Activated effector memory CD4-positive, alpha-beta T cell treated with Interleukin-2 at 50 U/mL for 16 hours (primary cell): ENCODE measurements around the gene DLL1.
A peak's percentile ranks its signal among the peaks of the same experiment; 100 is the strongest.

Experiments
- DNase-seq: peaks from one replicate; pipeline ENCODE4 v3.0.0-alpha.2; 2020

The DLL1 gene

DNA sequence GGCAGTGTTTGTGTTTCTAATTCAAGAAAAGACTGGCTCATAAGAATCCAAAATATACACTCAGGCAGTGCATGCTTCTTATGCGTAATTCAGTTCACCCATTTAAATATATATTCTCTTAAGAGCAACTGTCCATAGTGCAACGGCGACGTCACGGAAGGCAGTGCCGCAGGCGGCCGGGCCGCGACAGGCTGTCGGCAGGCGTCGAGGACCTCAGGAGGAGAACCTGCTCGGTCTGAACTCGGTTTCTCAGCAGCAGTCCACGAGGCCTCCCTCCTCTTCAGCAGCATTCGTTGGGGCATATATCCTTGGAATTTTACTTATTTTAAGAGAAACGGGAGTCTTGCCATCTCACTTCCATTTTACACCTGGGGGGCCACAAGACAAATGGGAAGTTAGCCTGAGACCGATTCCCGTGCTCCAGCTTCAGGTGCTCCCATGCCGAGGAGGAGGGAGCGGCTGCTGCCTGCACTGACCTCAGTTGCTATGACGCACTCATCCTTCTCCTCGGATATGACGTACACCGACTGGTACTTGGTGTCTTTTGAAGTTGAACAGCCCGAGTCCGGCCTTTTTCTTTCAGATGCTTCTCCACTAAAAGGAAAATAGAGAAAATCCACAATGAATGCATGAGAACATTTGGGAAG, 8.2 kb downstream of the DLL1 start:
- no peak for DNase-seq

DNA sequence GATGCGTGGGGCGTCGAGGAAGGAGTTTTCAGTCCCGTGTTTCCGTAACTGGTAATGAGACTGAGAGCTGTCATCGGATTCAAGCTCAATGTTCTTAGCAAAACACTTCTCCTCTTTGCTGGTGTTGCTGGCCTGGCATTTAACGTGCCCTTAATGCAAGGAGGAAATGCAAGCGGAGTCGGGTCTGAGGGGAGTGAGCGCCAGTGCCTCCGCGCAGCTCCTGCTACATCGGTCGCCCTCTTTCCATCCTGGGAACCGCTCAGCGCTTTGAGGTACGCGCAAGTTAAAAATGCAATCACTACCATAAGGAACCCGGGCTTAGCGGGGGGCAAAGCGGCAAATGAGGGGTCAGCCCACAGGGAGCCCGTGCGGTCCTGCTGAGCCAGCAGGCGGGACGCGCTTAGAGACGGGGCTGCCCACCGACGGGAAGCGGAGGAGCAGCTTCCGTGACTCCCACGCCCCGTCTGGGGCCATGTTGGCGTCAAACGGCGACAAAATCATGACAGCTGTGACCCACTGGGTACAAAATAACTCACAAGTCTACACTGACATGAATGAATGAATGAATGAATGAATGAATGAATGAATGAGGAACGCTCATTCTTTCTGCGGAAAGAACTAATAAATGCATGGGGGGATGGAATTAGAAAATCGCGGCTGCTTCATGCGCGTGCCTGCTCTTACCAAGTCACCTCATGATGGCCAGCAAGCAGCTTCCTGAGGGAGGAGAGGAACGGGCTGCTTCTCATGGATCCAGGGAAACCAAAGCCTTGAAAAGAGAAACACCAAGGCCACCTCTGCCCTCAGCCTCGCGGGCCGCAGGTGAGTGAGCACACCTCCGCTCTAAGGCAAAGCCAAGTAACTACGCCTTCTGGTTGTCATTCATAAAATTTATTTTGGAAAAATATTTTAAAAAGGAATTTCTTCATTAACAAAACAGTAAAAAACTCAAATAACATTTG, 9.3 kb downstream of the DLL1 start:
- DNase-seq, result no peak

DNA sequence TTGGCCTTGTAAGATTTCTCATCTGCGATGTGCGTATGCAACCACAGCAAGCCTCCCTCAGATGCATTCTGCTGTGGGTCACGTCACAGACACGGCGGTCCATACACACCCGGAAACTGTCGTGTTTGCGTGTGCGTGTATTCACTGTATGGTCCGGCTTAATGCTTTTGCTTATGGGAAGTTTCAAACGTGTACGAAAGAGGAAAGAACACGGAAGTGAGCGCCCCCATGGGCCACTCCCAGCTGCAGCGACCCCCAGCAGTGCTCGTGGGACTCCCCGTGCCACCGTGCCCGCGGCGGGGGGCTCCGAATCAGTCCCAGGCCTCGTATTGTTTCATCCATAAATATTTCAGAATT, 10.2 kb downstream of the DLL1 start:
- no peak for DNase-seq

DNA sequence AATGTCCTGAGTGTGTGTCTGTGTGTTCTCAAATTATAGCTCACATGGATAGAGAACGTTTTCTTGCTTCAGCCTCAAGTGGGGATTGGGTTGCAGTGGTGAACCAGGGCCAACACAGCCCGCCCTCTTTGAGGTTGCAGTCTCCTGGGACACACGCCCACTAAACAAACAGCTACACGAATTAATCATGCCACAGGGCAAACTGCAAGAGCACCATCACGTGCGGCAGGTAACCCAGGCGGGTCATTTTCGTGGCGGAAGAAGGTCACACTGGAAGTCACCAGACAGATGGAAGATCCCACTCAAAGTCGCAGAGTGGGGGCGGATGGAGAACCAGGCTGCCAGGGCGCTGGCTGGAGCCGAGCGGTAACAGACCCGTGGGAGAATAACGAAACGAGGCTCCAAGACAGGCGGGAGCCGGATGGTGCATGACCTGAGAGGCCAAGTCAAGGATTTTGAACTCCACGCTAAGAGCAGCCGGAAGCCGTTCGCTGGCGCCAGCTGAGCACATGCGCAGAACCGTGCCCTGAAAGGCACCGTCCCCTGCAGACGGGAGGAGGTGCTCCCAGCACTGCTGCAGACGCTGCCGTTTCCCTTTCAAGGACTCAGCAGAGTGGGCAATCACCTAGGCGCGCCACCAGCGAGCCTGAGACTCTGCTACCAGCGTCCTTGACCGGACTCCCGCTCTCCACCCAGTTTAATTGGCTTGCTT, 10.7 kb downstream of the DLL1 start:
- DNase-seq, result no peak

DNA sequence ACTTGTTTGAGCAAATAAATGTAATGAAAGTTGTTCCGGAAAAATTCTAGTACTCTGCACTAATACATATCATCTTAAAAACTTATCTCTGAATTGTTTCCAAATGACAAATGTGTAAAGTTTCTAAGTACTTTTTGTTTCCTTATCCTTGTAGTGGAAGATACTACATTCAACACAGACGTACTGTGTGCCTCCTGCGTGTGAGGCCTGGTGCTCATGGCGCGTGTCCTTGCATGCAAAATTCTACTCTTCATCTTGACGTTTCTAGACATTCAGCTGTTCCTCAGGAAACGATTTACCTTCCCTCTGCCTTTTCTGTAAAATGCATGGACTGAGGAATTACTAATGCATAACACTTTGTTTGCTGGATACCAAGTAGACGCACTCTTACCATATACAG, 11.5 kb downstream of the DLL1 start:
- DNase-seq, result no peak

DNA sequence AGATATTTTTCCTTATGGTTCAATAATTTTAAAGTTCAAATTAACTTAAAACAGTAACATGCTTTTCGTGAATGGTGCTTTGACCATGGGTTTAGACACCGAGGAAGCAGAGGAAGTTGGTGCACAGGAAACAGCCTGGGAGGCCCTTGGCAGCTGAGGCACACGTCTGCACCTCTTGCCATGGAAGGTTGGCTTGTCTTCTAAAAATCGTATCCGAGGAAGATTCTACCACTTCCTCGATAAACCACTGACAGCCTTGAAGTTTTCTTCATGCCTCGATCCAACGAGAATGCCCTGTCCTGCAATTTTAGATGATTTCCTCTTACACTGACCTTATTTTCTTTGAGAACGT, 12.2 kb downstream of the DLL1 start:
- no peak for DNase-seq

DNA sequence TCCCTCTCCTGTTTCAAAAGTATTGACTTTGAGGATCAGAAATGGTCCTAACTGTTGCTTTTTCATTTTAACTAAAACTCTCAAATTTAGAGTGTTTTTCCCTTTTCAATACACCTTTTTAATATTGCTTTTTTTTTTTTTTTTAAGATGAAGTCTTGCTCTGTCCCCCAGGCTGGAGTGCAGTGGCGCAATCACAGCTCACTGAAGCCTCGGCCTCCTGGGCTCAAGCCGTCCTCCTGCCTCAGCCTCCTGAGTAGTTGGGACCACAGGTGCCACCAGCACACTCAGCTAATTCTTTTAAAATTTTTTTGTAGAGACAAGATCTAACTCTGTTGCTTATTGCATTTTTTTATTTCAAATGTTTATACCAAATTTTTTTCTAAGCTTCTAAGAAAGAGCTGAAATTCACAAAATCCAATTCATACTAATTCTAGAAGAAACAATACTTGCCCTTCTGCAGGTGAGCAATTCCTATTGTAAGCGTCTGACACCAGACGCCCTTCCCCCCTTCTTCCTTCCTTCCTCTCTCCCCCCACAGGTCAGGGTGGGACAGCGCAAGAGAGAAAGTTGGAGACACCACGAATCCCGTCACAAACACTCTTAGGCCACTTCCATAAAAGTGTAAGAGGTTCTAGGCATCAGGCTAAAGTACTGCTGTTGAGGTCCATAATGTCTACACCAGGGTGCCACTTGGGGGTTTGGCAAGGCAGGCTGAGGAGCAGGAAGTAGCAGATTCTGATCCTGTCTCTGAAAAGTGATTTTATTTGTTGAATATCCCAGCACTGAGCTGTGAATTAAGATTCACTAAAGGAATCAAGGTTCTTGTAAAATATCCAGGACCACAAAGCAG, 12.8 kb downstream of the DLL1 start:
- no peak for DNase-seq

DNA sequence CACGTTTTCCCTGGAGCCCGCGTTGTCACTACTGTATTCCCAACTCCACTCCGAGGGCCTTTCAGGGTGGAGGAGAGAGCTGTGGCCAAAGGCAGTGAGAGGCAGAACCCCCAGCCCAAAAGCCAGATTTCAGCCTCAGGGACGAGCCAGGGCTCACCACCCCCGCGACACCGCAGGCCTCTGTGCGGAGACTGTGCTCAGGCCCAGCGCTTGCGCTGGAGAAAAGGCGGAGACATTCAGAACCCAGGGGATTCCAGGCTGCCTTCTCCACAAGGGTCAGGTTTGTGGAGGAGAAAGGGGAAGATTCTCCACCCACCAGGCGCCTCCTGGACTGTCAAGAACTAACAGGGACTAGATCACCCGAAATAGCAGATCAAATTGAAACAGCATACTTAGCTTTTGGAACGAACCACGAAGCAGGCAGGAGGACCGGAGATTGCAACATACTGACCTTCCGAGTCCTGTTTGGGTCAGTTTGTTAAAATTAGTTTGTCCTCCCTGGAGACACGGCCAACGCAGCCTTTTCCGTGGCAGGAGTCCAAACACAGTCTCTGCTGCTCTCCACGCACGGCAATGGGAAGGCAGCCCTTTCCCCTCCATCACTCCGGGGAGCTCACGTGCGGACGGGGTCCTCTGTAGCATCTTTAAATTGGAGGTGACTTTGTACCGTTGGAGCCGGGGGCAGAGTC, 14.4 kb downstream of the DLL1 start:
- DNase-seq, result no peak

DNA sequence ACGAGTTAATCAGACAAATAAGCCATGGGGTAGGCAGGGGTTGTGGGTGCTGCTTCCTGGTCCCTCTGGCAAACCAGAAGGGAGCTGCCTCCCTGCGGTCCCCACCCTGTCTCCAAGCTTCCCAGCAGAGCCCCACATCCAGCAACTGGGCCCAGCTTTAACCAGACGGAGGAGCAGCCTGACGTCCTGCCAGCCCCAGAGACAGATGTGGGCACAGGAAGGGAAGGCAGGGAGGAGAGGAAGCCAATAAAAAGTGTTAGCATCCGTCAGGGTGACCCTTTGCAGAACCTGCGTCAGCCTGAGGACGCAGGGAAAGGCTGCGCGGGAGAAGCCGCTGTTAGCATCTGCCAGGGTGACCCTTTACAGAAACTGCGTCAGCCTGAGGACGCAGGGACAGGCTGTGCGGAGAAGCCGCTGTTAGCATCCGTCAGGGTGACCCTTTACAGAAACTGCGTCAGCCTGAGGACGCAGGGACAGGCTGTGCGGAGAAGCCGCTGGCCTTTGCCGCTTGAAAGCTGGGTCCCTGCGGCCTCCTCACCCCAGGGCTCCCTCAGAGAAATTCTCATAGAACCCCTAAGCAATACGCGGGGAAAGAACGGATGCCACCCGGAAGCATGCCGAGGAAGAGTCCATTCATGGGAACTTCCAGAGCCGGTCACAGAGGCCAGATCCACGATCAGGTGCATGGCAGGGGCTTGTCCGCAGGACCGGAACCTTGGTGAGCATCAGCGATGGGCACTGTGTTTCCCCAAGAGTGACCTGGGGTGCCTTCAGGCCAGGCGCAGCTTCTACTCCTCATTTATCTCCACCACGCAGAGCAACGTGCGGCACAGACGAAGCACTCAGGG, 15.9 kb downstream of the DLL1 start:
- DNase-seq, result no peak

DNA sequence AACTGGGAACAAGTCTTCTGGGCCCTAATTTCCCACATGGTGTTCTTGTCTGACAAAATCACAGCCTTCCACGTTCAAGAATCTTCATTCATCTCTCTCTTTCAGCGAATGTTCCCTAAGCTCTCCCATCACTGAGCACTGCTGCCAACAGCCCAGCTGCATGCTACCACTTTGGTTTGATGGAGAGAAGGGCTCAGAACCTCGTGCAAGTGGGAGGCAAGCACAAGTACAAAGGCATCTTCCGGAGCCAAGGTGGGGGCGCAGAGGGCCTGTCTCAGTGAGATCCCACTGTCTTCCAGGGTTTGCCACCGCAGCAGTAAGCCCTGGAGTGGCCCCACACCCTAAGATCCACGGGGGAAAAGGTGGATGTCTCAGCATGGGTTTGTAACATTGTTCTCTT, 17.2 kb downstream of the DLL1 start:
- DNase-seq, result no peak

DNA sequence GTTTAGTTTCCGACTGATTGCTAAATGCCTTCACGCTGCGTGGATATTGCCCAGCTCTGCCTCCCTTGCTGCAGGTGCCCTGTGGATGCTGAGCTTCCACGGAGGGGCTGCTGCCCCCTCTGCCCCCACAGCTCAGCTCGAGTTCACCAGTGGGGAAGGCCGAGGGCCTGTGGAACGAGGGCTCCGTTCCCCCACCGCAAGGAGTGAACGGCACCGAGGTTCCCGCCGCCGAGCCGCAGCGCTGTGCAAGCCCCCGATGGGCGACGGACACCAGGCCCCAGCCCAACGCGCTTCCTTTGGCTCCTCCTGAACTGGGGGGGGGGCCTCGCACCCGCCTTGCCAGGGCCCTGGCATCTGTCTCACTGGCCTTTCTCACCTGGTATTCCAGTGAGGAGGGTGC, 17.7 kb downstream of the DLL1 start:
- DNase-seq, result no peak

DNA sequence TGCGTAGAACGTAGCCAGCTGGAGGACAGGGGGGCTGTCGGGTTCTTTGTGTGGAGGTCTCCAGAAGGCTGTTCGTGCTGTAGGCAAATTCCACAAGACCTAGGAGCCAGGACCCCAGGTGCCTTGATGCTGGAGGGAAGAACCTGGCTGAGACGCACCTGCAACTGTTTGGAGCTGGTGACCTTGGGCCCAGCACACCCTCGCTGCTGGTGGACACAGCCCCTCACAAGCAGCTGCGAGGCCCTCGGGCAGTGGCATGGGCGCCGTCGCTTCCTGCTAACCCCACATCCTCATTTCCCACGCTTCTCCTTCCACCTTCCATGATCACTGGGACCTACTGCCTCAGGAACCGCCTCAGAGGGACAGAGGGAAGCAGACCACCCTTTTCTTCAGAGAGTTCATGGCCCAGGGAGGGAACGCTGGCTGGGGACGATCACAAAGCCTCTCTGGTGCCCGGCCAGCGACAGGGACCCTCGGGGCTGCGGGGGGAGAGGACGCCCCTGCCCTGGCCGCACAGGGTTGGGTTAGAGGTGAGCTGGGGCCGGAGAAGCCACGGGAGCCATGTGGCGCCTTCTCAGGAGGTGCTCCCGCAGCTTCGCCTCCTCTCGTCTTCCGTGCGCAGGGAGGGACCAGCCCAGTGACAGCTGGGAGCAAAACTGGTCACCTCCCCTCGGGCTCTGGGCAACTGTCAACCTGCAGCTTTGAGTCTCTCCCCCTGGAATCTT, 18.4 kb downstream of the DLL1 start:
- DNase-seq, result no peak

DNA sequence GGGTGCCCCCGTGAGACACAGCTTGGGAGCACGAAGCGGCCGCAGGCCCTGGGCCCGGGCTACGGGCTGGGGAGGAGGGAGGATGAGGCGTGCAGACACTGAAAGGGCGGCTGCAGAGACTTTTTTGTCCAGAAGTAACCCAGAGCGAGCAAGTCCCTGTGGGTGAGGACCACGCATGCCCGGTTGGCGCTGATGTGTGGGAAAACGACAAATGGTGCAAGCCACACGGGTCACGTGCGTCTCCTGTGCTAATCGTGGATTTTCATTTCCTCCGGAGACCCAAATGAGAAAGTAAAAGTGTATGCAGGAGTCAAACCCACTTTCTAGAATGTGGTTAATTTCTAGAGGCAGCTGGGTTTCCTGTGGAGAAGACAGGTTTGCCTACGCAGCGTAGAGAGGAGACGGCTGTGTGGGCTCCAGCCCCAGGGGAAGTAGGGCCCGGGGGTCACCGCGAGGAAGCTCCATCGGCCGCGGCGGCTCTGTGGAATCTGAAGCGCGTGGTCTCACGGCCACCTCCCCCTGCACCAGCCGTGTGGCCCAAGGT, 19.0 kb downstream of the DLL1 start:
- DNase-seq, result peak; percentile 59

DNA sequence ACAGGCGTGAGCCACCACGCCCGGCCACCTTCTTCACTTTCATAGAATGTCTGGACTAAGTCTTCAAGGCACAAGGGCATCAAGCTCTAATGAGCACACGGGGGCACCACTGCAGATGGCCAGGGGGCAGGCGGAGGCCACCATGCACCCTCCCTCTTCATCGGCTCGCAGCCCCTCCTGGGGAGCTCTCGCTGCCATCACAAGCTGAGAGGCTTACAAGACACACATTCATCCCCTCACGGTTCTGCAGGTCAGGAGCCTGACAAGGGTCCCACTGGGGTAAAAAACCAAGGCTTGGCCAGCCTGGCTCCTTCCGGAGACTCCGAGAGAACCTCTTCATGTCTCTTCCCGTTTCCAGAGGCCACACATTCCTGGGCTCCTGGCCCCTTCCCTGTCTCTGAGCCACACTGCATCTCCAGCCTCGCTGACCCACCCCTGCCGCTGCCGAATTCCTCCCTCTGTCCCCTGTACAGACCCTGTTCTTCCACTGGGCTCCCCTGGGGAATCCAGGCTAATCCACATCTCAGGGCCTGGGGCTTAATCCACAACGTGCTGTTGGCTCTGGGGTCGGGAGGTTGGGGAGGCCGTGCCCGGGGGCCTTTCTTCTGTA, 19.8 kb downstream of the DLL1 start:
- no peak for DNase-seq

DNA sequence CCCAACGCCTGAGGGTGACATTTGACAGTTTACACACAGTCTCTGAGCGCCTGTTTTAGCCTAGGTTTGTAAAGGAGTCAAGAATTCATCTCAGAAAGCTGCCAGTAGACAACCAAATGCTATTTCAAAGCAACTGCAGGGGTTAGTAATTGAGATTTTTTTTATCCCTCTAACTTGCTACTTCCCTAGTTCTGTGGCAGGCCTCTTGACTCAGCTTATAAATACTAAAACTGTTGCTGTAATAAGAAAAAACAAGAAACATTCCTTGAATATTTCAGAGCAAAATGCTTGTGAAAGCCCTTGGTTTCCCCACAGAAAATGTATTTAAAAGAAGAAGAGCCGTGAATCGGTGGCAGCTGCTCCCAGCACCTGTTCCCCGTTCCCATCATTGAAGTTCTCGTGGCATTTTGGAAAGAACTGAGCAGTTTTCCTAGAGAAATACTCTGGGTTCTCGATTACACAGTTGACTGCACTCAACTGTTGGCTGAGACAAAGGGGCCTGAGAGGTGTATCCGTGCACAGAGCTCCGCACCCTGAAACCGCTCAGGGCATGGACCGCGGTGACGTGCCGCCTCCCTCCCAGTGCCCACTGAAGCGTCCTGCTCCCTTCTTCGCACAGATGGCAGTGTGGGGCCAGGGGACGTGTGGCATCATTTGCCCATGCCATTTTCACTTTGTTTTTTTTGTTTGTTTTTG, 20.9 kb downstream of the DLL1 start:
- no peak for DNase-seq

DNA sequence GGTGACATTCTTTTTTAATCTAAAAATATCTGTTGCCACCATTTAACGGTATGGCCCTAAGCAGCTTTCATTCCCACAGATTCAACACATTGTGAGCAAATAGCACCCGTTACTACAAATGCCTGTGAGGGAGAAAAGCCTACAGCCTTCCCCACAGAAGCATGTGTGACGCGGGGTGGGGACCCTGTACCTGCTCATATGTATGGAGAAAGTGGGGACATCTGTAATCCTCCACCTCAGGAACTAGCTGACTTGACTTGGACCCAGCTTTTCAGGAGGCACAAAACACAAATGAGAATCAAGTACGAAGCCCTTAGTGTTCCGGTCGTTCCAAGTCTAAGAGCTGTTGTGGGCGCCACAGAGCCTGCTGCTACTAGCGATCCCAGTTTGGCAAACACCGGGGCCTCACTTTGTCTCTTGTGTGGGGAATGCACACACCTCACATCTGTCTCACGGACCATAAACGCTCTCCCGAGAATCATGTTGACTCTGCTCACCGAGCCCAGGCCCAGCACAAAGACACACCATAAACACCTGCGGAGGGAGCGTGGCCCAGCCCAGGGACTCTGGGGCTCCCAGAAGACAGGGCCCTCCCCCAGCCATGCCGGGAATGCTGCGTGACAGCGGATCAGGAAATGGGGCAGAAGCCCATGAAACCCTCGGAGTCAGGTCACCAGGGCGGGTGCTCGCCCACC, 21.6 kb downstream of the DLL1 start:
- no peak for DNase-seq

DNA sequence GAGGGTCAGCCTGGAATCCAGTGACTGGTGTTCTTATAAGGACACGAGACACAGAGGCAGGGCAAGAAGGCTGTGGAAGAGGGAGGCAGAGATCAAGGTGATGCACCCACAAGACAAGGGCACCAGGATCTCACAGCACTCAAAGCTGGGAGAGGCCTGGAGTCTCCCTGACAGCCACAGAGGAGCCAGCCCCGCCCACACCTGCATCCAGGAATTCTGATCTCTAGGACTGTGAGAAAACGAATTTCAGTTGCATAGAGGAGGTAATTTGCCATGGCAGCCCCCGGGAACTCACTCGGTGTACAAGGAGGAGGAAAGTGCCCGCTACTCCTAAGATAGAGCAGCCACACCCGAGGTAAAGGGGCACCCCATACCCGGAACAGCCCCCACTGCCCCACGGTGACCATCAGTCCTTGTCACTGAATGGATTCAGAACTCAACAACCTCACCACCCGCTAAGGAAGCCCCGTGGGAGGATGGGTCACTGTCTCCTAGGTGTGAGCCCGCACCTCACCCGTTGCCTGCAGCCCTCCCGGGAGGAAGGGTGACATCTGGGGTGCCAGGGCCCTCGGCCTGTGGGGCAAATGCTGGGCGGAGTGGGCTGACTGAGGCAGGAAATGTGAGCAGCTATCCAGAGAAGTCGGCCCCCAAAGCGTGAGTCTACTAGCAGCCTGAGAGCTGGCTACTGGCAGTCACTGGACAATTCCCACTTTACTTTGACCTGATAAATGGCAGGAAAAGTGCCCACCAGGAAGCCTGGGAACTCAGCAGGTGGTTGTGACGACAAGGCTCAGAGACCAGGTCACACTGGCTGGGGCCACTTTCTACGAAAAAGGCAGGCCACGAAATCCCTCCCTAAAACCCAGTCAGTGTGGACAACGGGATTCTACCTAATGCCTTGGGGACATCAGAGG, 22.4 kb downstream of the DLL1 start:
- DNase-seq, result no peak

DNA sequence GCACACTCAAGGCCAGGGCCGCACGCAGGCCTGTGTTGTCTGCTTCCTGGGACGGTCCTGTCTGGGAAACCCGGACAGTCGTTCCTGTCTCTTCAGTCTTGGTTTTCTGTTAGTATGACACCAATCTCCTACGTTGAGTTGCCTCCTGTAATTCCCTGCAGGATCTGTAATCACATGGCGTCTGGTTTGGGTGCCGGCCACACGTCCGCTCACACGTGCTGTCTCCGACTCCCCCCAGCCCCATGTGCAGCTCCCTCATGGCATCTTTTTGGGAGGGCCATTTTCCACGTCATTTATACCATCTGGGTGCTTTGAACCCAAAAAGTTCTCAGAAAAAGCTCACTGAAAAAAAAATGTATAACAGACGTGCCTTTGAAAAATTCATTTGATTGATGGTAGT, 23.2 kb downstream of the DLL1 start:
- DNase-seq, result no peak
